Mucosa of rectum (tissue), 2 donors: ENCODE data around the gene HMX1.

Experiments
- H3K27ac ChIP-seq, 2 donors: one replicate each; pipeline ENCODE4 v1.7.0; 2013; ENCODE audit warnings: inconsistent platforms in 2 of 2, low read depth in 2 of 2, low read length in 2 of 2
- H3K27me3 ChIP-seq, 2 donors: one replicate each; pipeline ENCODE4 v1.7.0; 2013; ENCODE audit warnings: low read length in 2 of 2; ENCODE audit not compliant: control insufficient read depth in 2 of 2, insufficient read depth in 2 of 2
- H3K36me3 ChIP-seq, 2 donors: one replicate each; pipeline ENCODE4 v1.7.0; 2013; ENCODE audit warnings: low read length in 2 of 2; ENCODE audit not compliant: control insufficient read depth in 2 of 2, insufficient read depth in 2 of 2
- H3K4me1 ChIP-seq, 2 donors: one replicate each; pipeline ENCODE4 v1.7.0; 2013; ENCODE audit warnings: low read length in 2 of 2, mild to moderate bottlenecking in 1 of 2; ENCODE audit not compliant: control insufficient read depth in 2 of 2, insufficient read depth in 2 of 2
- H3K4me3 ChIP-seq, 2 donors: one replicate each; pipeline ENCODE4 v1.7.0; 2013; ENCODE audit warnings: low read length in 2 of 2
- H3K9ac ChIP-seq, 2 donors: one replicate each; pipeline ENCODE4 v1.7.0; 2013; ENCODE audit warnings: low read length in 2 of 2, low read depth in 1 of 2, mild to moderate bottlenecking in 1 of 2
- H3K9me3 ChIP-seq, 2 donors: one replicate each; pipeline ENCODE4 v1.7.0; 2013; ENCODE audit warnings: low read length in 2 of 2; ENCODE audit not compliant: control insufficient read depth in 2 of 2
- donor health status: healthy.
- donor health status: Normal muscosa, but diverticular disease.

HMX1 gene

DNA sequence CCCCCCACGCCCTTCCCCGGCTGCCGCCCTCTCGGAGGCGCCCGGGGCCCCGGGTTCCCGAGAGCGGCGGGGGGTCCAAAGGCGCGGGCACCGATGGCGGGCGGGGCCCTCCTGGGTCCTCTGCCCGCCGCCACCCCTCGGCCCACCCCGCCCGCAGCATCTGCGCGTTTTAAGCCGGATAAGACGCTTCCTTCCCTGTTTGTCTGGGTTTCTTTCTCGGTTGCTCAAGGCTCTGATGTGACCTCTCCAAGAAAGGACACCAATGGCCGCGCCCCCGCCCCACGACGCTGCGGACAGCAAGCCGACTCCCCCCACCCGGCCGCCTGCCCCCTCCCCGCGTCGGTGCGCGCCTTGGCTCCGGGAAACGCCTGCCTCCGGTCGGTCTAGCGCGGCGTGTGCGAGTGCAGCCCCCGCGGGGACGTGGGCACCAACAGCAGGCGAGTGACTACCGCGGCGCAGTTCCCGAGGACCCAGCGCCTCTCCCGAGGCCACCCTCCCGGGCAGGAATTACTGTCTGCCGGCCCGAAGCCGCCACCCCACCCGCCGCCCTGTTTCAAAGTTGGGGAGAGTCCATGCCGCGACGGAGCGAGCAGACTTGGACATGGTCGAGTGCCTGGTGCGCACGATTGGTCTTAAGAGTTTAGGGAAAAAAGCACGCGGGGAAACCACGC lies 21.1 kb upstream of the HMX1 start:
- peaks cover 27 to 39% of the 10 kb centered on the region in 2 donors for H3K27me3 ChIP-seq
- H3K9ac ChIP-seq, result no peak overlapping the region
- H3K4me3 ChIP-seq, result no peak overlapping the region
- no peak overlapping the region for H3K27ac ChIP-seq
- H3K4me1 ChIP-seq, result no peaks in the 10 kb centered on the region
- H3K9me3 ChIP-seq, result no peaks in the 10 kb centered on the region
- H3K36me3 ChIP-seq, result no peaks in the 10 kb centered on the region

- no peak overlapping the region for H3K27ac ChIP-seq
- H3K27me3 ChIP-seq, result peaks cover 28 to 39% of the 10 kb centered on the region in 2 donors
- no peak overlapping the region for H3K9ac ChIP-seq
- H3K4me3 ChIP-seq, result no peak overlapping the region
- no peaks in the 10 kb centered on the region for H3K4me1 ChIP-seq
- no peaks in the 10 kb centered on the region for H3K9me3 ChIP-seq
- H3K36me3 ChIP-seq, result no peaks in the 10 kb centered on the region
These were observed 20.3 kb upstream of the HMX1 start for GRCh38 chr4:8891646-8892555.

- H3K4me3 ChIP-seq, result no peak overlapping the region
- no peaks in the 10 kb centered on the region for H3K4me1 ChIP-seq
- H3K36me3 ChIP-seq, result no peaks in the 10 kb centered on the region
- H3K9me3 ChIP-seq, result no peaks in the 10 kb centered on the region
- no peak overlapping the region for H3K27ac ChIP-seq
- no peak overlapping the region for H3K9ac ChIP-seq
- peaks cover 28 to 43% of the 10 kb centered on the region in 2 donors for H3K27me3 ChIP-seq
These were observed 19.6 kb upstream of the HMX1 start for GRCh38 chr4:8891255-8891645.

DNA sequence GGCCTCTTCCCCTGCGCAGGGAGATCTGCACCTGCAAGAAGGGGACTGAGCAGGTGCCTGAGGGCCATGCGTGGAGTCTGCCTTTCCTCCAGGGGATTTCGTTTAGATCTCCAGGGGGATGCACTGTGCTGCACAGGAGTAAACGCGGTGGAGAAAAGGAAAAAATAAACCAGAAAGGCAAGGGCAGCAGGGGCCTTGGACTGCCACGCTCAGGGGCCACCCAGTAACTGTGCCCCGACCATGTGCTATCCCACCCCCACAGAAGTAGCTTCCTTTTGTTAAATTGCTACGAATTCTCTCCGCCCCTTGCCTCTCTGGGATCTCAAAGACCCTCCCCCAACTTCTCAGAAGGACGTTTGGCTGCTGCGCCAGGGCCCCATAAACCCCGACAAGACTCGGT lies 17.2 kb upstream of the HMX1 start:
- Histone ChIP-seq H3K36me3 (no peaks in the 10 kb centered on the region), H3K4me3 (no peak overlapping the region), H3K9me3 (no peaks in the 10 kb centered on the region), H3K27ac (no peak overlapping the region), H3K4me1 (no peaks in the 10 kb centered on the region), H3K27me3 (peaks cover 25 to 39% of the 10 kb centered on the region in 2 donors), H3K9ac (no peak overlapping the region)

DNA sequence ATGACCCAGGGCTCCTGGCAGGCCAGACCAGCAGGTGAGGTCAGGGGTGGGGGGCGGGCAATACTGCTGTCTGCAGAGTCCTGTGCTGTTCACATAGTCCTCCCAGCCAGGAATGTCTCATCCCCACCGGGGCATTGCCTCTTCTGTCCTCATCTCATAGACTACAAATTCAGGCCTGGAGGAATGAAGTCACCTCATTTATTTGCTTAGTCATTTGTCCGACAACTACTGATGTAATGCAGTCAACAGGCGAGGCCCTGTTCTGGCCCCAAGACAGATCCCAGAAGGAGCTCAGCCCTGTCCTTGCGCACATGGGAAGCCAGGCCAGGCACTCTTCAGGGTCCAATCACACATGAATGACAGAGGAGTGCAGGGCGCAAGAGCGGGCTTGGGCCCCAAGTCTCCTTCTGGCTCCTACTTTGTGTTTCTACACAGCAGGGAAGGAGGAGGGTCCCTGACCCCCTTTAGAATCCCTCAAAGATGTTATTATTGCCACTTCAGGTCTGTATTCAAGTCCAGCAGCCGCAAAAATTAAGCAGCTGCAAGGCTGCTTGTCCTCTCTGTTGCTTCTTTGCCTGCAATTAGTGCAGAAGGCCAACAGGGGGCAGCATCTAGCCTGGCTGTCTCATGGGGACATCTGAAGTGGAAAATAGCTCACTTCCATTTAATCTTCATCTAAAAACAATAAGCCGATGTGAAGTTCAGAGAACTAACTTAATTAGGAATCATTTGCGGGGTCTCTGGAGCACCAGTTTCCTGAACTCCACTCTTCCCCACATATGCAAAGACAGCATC lies 15.2 kb upstream of the HMX1 start:
- H3K9me3 ChIP-seq, result no peaks in the 10 kb centered on the region
- no peaks in the 10 kb centered on the region for H3K4me1 ChIP-seq
- H3K4me3 ChIP-seq, result no peak overlapping the region
- no peaks in the 10 kb centered on the region for H3K36me3 ChIP-seq
- H3K9ac ChIP-seq, result no peak overlapping the region
- no peak overlapping the region for H3K27ac ChIP-seq
- H3K27me3 ChIP-seq, result peaks cover 21 to 31% of the 10 kb centered on the region in 2 donors

GRCh38 chr4:8882239-8882638 lies 10.6 kb upstream of the HMX1 start:
- Histone ChIP-seq H3K9ac (no peak overlapping the region), H3K36me3 (no peaks in the 10 kb centered on the region), H3K9me3 (no peaks in the 10 kb centered on the region), H3K4me3 (no peak overlapping the region), H3K4me1 (no peaks in the 10 kb centered on the region), H3K27ac (no peak overlapping the region), H3K27me3 (peaks cover 2 to 15% of the 10 kb centered on the region in 2 donors)

DNA sequence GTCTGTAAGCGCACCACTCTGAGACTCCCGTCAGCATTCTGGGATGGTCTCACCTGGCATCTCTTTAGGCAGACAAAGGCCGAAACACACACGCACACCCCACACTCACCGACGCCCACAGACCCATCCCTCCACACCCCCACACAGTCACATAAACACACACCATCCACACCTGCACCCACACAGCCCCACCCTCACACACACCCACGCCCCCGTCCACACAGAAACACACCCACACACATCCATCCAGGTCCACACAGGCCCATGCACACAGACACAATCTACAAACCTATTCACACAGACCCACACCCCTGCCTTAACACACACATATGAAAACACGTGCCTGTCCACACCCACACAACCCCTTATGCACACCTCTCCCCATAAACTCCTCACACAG lies 9.2 kb upstream of the HMX1 start:
- peaks cover 10 to 24% of the 10 kb centered on the region in 2 donors for H3K27me3 ChIP-seq
- no peaks in the 10 kb centered on the region for H3K36me3 ChIP-seq

GRCh38 chr4:8879574-8879973 lies 7.9 kb upstream of the HMX1 start:
- Histone ChIP-seq H3K9me3 (no peaks in the 10 kb centered on the region), H3K4me1 (no peaks in the 10 kb centered on the region), H3K27me3 (peaks cover 19 to 29% of the 10 kb centered on the region in 2 donors), H3K36me3 (no peaks in the 10 kb centered on the region), H3K27ac (no peak overlapping the region), H3K9ac (no peak overlapping the region), H3K4me3 (no peak overlapping the region)

More for the DNA sequence above, 9.2 kb upstream of the HMX1 start:
- Histone ChIP-seq H3K9ac (no peak overlapping the region), H3K4me3 (no peak overlapping the region), H3K9me3 (no peaks in the 10 kb centered on the region), H3K27ac (no peak overlapping the region), H3K4me1 (no peaks in the 10 kb centered on the region)

DNA sequence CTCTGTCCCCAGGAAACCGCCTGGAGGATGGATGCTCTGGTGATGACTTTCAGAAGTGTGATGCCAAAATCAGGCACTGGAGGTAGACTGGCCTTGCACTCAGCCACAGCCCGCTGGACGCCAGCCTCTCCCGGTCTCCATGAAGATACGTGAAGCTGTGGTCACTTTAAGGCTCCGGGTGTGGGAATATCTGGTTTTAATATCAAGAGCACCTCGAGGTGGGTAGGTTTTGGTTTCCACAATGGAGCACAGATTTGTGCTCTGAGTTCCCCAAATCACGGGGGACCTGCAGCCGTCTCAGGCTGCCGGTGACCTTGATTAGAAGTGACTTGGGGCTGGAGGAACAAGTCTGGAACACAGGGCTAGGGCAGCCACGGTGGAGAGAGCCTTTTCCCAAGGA lies 6.8 kb upstream of the HMX1 start:
- Histone ChIP-seq H3K36me3 (no peaks in the 10 kb centered on the region), H3K27ac (no peak overlapping the region), H3K9me3 (no peaks in the 10 kb centered on the region), H3K4me3 (no peak overlapping the region), H3K27me3 (peaks cover 22 to 40% of the 10 kb centered on the region in 2 donors), H3K4me1 (no peaks in the 10 kb centered on the region), H3K9ac (no peak overlapping the region)

DNA sequence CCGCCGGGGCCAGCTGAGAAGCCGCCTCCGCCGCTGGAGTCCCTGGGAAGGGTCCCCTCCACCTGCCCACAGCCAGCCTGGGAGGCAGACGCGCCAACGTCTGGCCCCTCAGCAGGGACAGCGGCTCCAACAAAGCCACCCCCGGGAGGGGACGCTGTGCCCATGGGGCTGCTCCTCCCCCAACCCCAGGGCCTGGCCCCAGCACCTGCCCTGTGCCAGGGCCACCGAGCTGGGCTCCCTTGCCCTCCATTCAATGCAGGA lies 6.1 kb upstream of the HMX1 start:
- no peak overlapping the region for H3K9ac ChIP-seq
- no peaks in the 10 kb centered on the region for H3K9me3 ChIP-seq
- H3K4me3 ChIP-seq, result no peak overlapping the region
- no peak overlapping the region for H3K27ac ChIP-seq
- H3K27me3 ChIP-seq, result peaks cover 28 to 47% of the 10 kb centered on the region in 2 donors
- H3K4me1 ChIP-seq, result no peaks in the 10 kb centered on the region
- no peaks in the 10 kb centered on the region for H3K36me3 ChIP-seq
